ENCODE results near the gene CHN2. TPM values are rescaled to one million over a fixed set of nuclear protein-coding genes. Genes with fewer than 3 reads are reported as not detected.

Gene CHN2
- 0.42 to 1.2 TPM (median 0.58 TPM) in 5 replicates for total RNA-seq (2022; extraction: Qiagen RNA extraction)

GRCh38 chr7:29194594-29195427, at the start of gene CHN2:
CHN2 (plus strand) TSS chr7:29194775.

GRCh38 chr7:29146057-29146706, 48.4 kb upstream of the CHN2 start, which contains the start of gene CPVL:
CPVL (minus strand) TSS chr7:29146537; CDS start chr7:29121061, 25,476 bp downstream.

Other genes with a start within 250 kb of the CHN2 start
- gene TRIL, start 236.4 kb upstream of the CHN2 start, total RNA-seq (2022; extraction: Qiagen RNA extraction): not detected in 5 replicates
- gene CPVL, start 48.2 kb upstream of the CHN2 start, total RNA-seq (2022; extraction: Qiagen RNA extraction): 0.15 to 0.53 TPM (median 0.41 TPM) in 5 replicates